MM.1S (cell line): Measurements from ENCODE around the gene VAV2.

Experiments used
- CTCF ChIP-seq: fragments of 300-600 bp; sonication (generic); IDR thresholded peaks from 2 replicates; pipeline ENCODE4 v1.5.1; 2016; ENCODE audit warnings: antibody characterized with exemption, low read length, mixed read lengths
- EZH2phosphoT487 ChIP-seq: fragments of 300-600 bp; sonication (generic); IDR thresholded peaks from 2 replicates; pipeline ENCODE4 v1.6.1; 2018; ENCODE audit warnings: antibody characterized with exemption, low read length

- TF ChIP-seq CTCF (no peak), EZH2phosphoT487 (no peak)
These were observed 266.2 kb downstream of the VAV2 start for GRCh38 chr9:133725886-133726285.
